ENCODE results near the gene ULBP2. TPM values are rescaled to one million over a fixed set of nuclear protein-coding genes. Genes with fewer than 3 reads are reported as not detected.

ULBP2 gene
- total and polyA plus RNA-seq, 2 of the 8 experiments (the other 6 are each of a cell fraction or from before 2014, with no cell fraction given) = 0.05 TPM; not detected in 1

GRCh38 chr6:149964308-149965193, 22.7 kb downstream of the ULBP2 start (continued):
- TF ChIP-seq E2F6 (IDR thresholded peaks at IDR 0.05) (no peak), TEAD4 (IDR thresholded peaks at IDR 0.05; ENCODE audit: low read depth, low read length) (no peak)

Measured in H1 (cell line).